Left lung (tissue), 10 donors: ENCODE results near the gene TRIM72. TPM values are rescaled to one million over a fixed set of nuclear protein-coding genes. Genes with fewer than 3 reads are reported as not detected.

Source experiments
- ATAC-seq: fragments of 200-7000 bp; cut with Tn5 transposase; one replicate; pipeline ENCODE4 v1.9.1; 2020; ENCODE audit warnings: moderate library complexity
- DNase-seq, 4 donors: peaks; one replicate each; pipeline ENCODE4 v3.0.0-alpha.2; 2013 to 2020
- H3K27ac ChIP-seq, 2 donors: fragments of 200-600 bp; sonication (generic) in 1 of 2; one replicate each; pipeline versions ENCODE4 v1.5.0 to v1.8.0; 2020 to 2021
- H3K27me3 ChIP-seq, 2 donors: fragments of 200-600 bp; sonication (generic) in 1 of 2; one replicate each; pipeline versions ENCODE4 v1.5.0 to v1.8.0; 2020 to 2021
- H3K36me3 ChIP-seq, 2 donors: fragments of 200-600 bp; sonication (generic) in 1 of 2; one replicate each; pipeline versions ENCODE4 v1.5.0 to v1.8.0; 2020 to 2021
- H3K4me1 ChIP-seq, 2 donors: fragments of 200-600 bp; one replicate each; pipeline ENCODE4 v1.8.0; 2021
- H3K4me3 ChIP-seq, 2 donors: fragments of 200-600 bp; sonication (generic) in 1 of 2; one replicate each; pipeline versions ENCODE4 v1.5.0 to v1.8.0; 2020 to 2021; ENCODE audit warnings: mild to moderate bottlenecking in 1 of 2
- H3K9me3 ChIP-seq, 2 donors: fragments of 200-600 bp; sonication (generic) in 1 of 2; one replicate each; pipeline versions ENCODE4 v1.5.0 to v1.8.0; 2020 to 2021
- intact Hi-C, 2 donors: fragments of 100-400 bp; cut with DNase I; formaldehyde crosslinking; loops; one replicate each; pipeline versions ENCODE4 v1.11.2 to v1.14.2; 2022
- polyA plus RNA-seq, 6 donors: library from polyadenylated mRNA; unstranded; fragments of 120-200 nt; gene quantifications; one replicate each; pipeline ENCODE4 v1.2.1, GENCODE V29; 2013; ENCODE audit not compliant: insufficient read length in 6 of 6
- total RNA-seq, 2 donors: library from RNA; stranded (reverse); fragmentation: NEBNext Ultra II Directional; extraction: Animal tissue kit (Norgen Biotek cat#: 25700); gene quantifications; one replicate each; pipeline ENCODE4 v1.2.1, GENCODE V29; 2021
- TF ChIP-seq, protein P1 (sequence below), 2 donors: fragments of 200-600 bp; sonication (generic) in 1 of 2; IDR thresholded peaks; one replicate each; pipeline versions ENCODE4 v1.5.0 to v1.8.0; 2021; ENCODE audit warnings: antibody characterized with exemption in 2 of 2
- donor health status: DM: no; HTN: yes; CAD: no.
- donor health status: DM: no; HTN: no; CAD: no.

TRIM72 gene
- total and polyA plus RNA-seq, 8 donors: 0.06 to 0.24 (median 0.17) TPM

GRCh38 chr16:31224092-31224955 is 10.4 kb downstream of the TRIM72 start:
- DNase-seq (no peak), ATAC-seq (no peak)
- intact Hi-C loops: no loop called here
- Histone ChIP-seq H3K4me1 (no peaks in the 10 kb centered on the region), H3K27ac (no peak overlapping the region), H3K9me3 (no peaks in the 10 kb centered on the region), H3K27me3 (peaks cover 0 to 22% of the 10 kb centered on the region in 2 donors), H3K36me3 (no peaks in the 10 kb centered on the region), H3K4me3 (no peak overlapping the region)
- TF ChIP-seq, protein P1, sequence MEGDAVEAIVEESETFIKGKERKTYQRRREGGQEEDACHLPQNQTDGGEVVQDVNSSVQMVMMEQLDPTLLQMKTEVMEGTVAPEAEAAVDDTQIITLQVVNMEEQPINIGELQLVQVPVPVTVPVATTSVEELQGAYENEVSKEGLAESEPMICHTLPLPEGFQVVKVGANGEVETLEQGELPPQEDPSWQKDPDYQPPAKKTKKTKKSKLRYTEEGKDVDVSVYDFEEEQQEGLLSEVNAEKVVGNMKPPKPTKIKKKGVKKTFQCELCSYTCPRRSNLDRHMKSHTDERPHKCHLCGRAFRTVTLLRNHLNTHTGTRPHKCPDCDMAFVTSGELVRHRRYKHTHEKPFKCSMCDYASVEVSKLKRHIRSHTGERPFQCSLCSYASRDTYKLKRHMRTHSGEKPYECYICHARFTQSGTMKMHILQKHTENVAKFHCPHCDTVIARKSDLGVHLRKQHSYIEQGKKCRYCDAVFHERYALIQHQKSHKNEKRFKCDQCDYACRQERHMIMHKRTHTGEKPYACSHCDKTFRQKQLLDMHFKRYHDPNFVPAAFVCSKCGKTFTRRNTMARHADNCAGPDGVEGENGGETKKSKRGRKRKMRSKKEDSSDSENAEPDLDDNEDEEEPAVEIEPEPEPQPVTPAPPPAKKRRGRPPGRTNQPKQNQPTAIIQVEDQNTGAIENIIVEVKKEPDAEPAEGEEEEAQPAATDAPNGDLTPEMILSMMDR (IDR thresholded peaks at IDR 0.05): no peak

DNA sequence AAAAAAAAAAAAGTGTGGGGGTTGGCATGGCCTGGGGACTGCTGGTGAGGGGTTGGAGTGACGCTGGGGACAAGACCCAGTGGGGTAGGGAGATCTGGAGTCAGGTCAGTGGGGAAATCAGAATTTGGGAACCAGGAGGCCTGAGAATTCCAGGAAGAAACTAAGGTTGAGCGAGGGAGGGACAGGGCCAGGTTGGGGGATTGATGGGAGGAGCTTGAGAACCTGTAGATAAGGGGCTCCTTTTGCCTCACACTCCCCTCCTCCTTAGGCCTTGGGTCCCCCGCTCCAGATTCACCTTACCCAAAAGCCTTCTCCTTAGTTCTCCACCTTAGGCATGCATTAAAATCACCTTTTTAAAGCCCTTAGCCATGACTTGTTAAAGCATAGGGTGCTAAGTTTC is 11.3 kb downstream of the TRIM72 start:
- Histone ChIP-seq H3K27ac (no peak overlapping the region), H3K9me3 (no peaks in the 10 kb centered on the region), H3K36me3 (no peaks in the 10 kb centered on the region), H3K4me1 (no peaks in the 10 kb centered on the region), H3K4me3 (no peak overlapping the region), H3K27me3 (peaks cover 0 to 17% of the 10 kb centered on the region in 2 donors)
- intact Hi-C loops: no loop called here
- ATAC-seq (no peak), DNase-seq (no peak)
- TF ChIP-seq, protein P1 (IDR thresholded peaks at IDR 0.05): no peak

DNA sequence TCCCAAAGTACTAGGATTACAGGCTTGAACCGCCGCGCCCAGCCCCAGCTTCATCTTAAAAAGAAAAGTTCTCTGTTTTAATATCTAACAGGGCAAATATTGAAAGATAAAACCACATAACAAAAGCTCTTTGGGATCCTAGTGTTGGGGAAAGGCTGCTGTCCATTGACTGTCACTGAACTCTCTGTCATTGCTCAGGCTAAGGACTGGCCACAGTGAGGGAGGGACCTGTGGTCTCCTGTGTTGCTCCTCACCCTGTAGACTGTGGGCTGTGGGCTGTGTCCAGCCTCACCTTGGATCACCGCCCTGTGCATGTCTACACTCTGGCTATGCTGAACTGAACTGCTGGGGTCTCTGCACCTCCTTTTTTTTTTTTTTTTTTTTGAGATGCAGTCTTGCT is 14.3 kb downstream of the TRIM72 start:
- no peak overlapping the region for H3K4me3 ChIP-seq
- no peaks in the 10 kb centered on the region for H3K36me3 ChIP-seq
- intact Hi-C loops: no loop called here
- H3K27me3 ChIP-seq: peaks cover 0 to 7% of the 10 kb centered on the region in 2 donors
- DNase-seq: no peak
- no peak overlapping the region for H3K27ac ChIP-seq
- no peak for ATAC-seq
- H3K4me1 ChIP-seq: no peaks in the 10 kb centered on the region
- TF ChIP-seq, protein P1 (IDR thresholded peaks at IDR 0.05): no peak
- no peaks in the 10 kb centered on the region for H3K9me3 ChIP-seq

- DNase-seq: no peak
- no peak for ATAC-seq
- H3K9me3 ChIP-seq: no peaks in the 10 kb centered on the region
- no peak overlapping the region for H3K4me3 ChIP-seq
- H3K27ac ChIP-seq: no peak overlapping the region
- no peaks in the 10 kb centered on the region for H3K4me1 ChIP-seq
- peaks cover 0 to under 1% of the 10 kb centered on the region in 2 donors for H3K27me3 ChIP-seq
- no peaks in the 10 kb centered on the region for H3K36me3 ChIP-seq
- TF ChIP-seq, protein P1 (IDR thresholded peaks at IDR 0.05): no peak
- intact Hi-C loops: no loop called here
These were observed 15.6 kb downstream of the TRIM72 start for GRCh38 chr16:31229501-31229900.

GRCh38 chr16:31238041-31238440 is 24.1 kb downstream of the TRIM72 start:
- H3K36me3 ChIP-seq: no peaks in the 10 kb centered on the region
- H3K27ac ChIP-seq: no peak overlapping the region
- H3K4me1 ChIP-seq: peaks cover 0 to 5% of the 10 kb centered on the region in 2 donors
- ATAC-seq (no peak), DNase-seq (no peak)
- H3K4me3 ChIP-seq: no peak overlapping the region
- TF ChIP-seq, protein P1 (IDR thresholded peaks at IDR 0.05): no peak
- H3K9me3 ChIP-seq: no peaks in the 10 kb centered on the region
- intact Hi-C loops: no loop called here
- no peaks in the 10 kb centered on the region for H3K27me3 ChIP-seq
